Activated CD4-positive, alpha-beta T cell treated with anti-CD3 and anti-CD28 coated beads, Interleukin-2, amount 50 U/mL, for 16 hours (primary cell): ENCODE data around the gene SETD2.
"Not testable (repeated sequence)": the region's sequence is repeated elsewhere in the genome, so short reads cannot be mapped to it uniquely, and the experiment has no call there.

Source experiments
- DNase-seq: peaks from one replicate; pipeline ENCODE4 v3.0.0-alpha.2; 2020

The SETD2 gene

DNA sequence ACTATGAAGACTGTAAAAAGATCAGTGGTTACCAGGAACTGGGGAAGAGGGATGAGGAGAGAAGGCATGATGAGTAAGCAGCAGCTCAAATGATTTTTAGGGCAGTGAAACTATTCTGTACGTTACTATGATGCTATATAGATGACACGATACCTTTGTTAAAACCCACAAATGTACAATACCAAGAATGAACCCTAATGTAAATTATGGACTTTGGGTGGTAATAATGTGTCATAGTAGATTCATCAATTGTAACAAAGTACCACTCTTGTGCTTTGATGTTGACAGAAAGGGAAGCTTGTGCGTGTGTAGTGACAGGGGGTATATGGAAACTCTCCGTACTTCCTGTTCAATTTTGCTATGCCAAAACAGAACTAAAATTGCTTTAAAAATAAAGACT, 132.9 kb downstream of the SETD2 start:
- peak; percentile 18 for DNase-seq

DNA sequence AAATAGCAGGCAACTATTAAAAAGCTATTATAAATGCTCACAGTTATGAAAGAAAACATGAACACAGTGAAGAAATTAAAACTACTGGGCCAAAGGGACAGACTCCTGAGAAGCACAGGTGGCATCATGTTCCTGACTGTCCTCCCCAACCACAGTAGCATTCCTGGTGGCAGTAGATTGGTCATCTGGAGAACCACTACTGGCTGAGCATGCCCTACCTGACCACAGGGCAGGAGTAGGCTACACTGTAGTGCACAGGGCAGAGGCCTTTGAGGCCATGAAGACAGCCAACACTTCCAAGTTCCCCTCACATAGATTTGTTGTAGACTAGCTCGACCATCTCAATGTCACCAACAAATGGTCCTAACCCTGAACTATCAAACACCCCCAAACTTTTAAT, 135.2 kb downstream of the SETD2 start:
- no peak for DNase-seq

DNA sequence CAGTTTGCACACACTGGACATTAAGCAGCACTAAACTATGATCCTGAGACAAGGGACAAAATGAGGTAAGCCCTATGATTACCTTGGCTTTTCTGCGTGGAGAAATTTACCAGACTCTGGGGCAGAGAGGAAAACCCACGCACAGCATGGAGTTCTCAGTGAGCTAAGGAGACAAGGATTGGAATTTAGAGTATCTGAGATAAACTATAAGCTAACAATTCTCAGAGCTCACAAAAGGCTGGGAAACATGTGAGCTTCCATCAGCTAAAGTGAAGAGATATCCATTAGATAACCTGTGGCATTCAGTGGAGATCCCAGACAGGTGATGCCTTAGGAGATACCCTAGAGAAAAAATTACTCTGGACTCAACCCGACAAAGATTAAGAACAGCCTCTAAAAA, 135.8 kb downstream of the SETD2 start:
- DNase-seq = no peak

DNA sequence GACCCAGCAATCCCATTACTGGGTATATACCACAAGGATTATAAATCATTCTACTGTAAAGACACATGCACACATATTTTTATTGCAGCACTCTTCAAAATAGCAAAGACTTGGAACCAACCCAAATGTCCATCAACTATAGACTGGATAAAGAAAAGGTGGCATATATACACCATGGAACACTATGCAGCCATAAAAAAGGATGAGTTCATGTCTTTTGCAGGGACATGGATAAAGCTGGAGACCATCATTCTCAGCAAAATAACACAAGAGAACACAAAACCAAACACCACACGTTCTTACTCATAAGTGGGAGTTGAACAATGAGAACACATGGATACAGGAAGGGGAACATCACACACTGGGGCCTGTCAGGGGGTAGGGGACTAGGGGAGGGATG, 137.5 kb downstream of the SETD2 start:
- DNase-seq = not testable (repeated sequence)

DNA sequence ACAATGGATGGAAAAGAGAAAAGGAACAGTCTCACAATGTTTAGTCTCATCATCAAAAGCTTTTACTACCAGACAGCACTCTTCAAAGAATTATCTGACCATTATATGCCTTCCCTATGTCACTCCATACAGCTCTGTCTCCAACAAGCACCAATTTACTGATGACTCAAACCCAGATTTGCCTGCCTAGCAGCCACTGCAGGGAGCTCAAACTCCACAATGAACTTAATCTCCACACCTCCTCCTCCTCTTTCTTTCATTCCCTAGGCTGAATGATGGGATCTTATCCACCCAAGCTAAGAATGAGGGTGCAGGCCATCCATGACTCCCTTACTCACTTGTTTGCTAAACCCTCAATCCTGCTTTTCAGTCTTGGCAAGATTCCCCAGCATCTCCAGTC, 139.0 kb downstream of the SETD2 start:
- DNase-seq = peak; percentile 26

DNA sequence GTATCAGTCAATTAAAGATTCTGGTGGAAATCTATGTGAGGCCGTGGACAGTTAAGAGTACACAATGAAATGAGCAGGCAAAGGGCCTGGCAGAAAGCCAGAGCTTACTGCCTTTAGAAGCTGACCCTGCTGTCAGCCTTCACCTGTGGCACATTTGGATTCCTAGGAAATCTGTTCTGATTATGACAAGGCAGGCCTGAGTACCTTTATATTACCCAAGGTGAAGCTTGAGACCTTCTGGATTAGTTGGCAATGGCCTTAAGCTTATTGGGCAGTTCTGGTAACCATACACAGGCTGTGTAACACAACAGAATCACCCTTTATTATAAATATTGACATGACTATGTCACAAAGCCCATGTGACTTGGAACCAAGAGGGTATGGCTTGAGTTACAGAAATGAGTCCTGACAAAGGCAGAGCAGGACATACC, 141.3 kb downstream of the SETD2 start:
- DNase-seq = no peak

DNA sequence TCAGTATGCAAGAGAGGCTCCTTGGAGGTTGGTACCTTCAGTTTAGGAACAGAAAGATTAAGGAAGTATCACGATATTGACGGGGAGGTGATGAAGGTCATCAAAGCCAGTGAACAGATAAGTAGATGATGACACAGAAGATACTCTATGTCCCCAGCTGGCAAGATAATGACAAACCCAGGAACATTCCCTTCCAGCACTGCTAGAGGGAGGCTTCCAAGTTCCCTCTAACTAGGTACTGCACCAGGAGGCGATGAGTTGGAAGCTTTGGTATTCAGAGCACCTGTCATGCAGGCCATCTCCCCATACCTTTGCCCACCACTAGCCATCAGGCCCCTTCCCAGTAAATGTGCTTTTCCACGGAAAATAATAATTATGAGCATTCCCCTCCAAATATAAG, 143.6 kb downstream of the SETD2 start:
- no peak for DNase-seq

DNA sequence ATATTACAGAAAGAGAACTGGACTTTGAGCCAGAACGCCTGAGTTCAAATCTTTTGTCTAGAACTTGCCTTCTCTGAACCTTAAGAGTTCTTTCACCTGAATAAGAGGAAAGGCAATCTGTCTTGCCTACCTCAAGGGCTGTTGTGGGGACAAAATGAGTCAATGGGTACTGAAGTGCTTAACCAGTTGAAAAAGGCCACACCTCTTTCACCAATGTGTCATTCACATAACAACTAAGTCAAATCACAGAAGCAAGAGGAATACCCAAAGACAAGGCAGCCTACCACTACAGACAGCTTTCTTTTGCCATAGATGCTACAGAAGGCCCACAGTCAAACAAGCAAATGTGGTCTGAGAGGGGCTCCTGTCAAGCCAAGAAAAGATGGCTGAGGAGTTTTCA, 144.7 kb downstream of the SETD2 start:
- peak; percentile 89 for DNase-seq

DNA sequence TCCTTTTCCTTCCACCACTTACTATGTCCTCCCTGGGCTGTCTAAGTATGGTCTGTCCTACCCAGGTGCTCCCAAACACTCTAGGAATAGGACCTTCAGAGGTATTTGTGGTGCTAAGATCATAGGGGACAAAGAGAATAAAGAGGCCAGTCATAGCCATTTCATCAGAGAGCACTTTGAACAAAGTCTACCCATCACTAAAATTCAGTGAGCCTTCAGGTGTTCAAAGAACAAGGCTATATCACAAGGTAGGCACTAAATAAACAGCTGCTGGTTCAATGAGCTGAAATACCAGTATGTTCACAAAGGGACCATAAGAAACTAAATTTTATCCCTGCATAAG, 145.7 kb downstream of the SETD2 start:
- DNase-seq = no peak

DNA sequence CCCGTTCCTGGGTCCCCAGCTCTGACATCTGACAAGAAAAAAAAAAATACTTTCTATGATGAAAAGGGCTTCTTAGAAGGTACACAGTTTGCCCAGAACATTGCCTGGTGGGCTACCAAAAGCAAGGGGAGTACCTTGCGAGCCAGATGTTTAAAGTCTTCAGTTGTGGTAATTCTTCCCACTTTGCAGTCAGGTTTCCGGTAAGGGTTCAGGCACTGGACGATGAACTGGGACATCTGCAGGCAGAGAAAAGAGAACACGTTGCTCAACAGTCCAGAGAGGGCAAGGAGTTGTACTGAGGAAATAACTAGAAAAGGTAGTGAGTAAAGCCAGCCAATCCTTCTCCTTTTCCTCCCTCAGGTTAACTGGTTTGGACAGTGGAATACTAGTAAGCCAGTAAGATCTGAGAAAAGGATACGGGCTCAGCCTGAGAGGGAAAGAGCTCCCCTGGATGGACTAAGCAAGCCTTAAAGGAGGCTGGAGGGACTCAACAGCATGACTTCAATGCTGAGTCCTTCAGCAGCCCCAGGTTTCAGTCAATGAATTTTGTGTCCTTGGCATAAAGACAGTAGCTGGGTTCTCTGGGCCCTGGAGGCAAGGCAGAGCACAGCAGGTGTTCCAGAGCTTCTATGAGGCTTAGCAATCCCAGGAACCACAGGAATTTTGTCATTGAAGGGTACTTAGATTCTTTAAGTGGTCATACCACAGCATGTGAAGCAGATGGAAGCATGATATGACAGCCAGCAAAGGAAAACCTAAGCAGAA, 146.2 kb downstream of the SETD2 start:
- DNase-seq = no peak

DNA sequence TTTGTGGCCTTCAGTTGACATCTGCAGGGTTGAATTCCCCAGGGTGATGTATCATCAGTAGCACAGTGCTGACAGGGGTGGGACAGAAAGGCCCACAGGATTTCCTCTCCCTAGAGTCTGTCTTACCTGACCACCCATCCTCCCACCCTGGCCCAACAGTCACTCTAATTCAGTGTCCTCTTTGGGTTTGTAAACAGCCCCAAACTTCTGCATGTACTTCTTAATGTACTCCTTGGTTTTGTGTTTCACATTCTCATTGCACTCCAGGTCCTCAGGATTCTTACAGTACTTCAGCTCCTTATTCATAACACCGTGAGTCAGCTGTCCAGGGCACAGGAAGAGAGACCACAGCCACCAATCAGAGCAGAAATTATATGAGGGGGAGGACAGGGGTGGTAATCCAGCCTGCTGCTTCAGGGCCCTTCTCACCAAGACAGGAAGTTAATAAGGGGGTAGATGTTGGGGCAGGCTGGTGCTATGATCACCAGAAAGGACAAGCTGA, 146.9 kb downstream of the SETD2 start:
- peak; percentile 63 for DNase-seq

DNA sequence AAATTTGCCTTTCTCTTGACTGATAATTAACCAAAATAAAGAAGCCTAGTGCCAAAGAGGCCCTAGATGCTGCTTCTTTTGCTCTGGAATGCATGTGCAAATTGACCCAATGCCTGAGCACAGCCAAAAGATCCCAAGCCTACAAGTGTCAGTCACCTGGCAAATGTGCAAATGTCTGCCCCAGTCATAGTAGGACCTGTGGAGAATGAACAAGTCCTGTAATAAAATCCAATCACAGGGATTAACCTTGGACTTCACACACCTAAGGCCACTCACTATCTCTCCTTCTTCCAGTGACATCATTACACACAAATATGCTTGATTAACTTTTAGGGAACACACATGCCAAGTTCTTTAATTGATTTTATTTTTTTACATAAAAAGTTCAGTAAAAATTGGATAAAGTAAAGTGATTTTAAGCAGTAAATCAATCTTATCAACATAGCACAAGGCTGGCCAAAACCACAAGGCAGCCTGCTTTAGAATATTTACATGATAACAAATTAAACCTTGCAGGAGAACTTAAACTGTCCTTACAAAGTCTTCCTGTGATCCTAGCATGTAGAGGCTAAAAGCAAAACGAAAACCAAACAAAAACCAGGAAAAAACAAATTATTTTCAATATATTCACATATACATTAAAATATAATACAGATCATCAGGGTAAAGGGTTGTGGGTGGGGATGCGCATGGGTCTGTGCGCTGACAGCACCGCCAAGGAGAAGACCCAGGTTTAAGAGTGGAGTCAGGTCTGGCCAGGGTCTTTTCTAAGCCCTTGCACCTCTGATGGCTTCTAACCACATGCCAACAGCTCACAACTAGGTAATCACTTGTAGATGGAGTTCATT, 147.6 kb downstream of the SETD2 start:
- DNase-seq = no peak

DNA sequence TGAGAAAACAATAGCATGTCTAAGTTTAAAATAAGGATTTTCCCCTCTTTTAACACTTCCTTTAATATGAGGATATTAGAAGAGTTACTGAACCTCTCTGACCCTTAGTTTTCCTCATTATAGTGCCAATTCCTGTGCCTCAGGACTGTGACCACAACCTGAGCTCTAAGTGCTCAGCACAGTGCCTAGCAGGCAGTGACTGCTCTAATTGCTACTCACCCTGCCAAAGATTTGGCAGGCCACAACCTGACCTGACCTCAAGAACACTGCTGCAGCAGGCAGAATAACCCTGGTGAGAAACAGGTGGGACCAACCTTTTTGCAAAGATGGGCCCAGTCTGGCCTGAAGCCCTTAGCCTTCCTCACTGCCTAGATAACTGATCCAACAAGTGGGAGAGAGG, 148.8 kb downstream of the SETD2 start:
- no peak for DNase-seq

DNA sequence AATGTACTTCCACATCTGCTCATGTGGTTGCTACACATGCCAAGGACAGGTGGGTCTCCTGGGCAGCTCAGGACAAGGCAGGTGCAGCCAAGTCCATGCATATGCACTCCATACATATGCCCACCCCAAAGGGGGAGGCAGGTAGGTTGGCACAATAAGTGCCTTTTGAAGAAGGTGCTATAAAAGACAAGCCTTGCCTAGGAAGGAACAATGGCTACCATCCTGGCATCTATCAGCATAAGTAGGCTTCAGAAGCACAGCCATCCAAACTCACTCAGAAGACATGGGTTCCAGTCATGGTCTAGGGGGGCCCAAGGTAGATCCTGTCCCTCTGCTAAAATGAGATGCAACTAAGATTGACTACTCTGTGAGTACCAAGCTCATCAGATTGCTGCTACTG, 149.9 kb downstream of the SETD2 start:
- no peak for DNase-seq

DNA sequence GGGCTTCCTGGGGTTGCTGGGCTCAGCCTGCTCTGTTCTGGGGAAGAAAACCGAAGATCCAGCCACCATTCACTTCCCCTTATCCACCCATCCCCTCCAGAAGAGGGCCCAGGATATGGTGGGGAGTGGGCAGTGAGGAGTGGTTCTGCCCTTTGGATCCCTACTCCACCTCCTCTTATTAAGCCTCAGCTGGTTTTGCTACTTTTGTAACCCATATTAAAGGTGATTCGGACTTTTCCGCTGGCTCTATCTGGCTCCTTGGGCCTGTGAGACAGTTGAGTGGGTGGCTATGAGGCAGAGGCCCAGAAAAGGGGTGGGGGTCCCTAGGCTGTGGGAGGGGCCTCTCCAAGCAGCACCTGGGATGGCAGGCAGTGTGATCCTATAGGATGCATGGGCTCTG, 150.7 kb downstream of the SETD2 start:
- DNase-seq = no peak

DNA sequence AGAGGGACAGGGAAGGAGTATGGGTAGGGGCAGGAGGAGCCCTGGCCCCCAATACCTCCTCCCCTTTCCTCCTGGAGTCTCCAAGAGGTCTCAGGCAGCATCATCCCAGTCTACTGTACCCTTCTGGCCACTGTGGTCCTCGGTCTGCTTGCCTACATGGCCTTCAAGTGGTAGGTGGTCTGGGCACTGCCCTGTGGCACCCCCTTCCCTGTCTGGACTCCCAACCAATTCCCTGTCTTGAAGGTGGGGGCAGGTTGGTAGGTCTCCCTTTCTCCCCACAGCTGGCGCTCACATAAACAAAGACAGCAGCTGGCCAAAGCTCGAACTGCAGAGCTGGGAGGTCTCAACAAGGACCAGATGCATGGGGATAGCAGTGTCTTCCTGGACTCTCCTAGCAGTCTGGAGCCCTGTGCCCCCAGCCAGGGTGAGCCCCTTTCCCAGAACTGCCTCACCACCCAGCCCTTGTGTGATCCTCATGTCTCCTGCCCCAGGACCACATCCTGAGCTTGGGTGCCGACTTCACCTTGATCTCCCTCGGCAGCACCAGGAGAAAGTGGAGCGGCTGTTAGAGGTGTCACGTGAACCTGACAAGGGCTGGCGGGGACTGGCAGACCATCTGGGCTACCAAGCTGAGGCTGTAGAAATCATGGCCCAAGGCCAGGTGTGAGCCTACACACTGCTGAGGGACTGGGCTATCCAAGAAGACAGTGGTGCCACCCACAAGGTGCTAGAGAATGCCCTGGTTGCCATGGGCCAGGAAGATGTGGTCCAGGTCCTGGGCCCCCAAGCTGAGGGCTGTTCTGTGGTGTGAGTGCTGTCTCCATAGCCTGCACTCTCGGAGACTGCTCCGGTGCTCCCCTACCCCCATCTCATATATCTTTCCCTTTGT, 151.3 kb downstream of the SETD2 start:
- DNase-seq = no peak

DNA sequence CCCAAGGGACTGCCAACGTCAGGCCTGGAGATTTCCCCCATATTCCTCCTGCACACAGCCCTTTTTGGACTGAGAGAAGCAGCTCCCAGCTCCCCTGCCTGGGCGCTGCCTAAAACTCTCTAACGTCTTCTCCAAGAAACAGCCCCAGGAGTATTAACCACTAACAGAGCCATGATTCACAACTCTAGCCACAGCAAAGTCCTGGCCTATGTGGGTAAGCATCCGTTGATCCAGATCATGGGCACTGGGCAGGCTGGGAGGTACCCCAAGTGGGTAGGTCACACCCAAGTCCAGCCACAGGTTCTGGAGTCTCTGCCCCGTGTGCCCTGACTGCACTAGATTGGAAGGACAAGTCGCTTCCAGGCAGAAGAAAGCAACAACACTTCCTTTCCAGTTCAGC, 152.5 kb downstream of the SETD2 start:
- no peak for DNase-seq

DNA sequence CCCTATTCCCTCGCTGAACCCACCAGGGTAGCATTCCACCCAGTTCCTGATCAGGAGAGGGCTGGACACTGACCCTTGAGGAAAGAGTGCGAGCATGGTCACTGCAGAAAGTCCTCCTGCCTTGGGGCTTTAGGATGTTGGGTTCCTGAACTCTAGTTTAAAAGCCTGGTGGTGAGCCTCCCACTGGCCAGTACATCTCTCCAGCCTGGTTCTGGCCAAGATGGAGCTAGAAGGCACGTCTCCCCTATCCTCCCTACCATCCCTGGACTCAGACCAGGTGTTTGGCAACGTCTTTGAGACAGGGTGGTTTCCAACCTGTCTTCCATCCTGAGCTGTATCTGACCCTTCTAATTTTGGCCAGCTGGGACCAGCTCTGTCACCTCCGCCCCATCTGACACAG, 153.0 kb downstream of the SETD2 start:
- DNase-seq = no peak

DNA sequence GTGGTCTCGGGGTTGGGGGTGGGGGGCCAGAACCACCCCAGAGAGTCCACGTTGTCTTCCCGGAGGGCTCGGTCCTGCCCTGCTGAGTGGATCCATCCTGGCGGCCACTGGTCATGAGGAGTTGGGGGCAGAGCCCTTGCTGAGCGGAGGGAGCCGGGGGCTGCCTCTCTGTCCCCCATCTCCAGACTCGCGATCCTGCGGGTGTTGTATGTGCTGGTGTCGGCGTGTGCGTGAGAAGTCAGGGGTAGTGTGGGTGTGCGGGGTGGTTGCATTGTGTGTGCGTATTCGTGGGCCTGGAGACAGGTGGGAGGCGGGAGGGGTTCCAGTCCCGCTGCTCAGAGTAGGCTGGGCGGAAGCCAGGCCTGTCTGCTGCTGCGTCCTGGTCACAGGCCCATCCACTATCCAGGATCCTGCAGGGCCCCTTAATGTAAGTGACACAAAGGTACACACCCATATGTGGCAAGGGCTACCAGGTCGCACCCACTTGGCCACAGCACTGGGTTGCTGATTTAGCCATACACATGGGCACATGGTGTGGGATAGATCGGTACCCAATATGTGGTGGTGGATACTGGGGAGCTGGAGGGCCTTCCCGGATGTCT, 153.7 kb downstream of the SETD2 start:
- DNase-seq = no peak

DNA sequence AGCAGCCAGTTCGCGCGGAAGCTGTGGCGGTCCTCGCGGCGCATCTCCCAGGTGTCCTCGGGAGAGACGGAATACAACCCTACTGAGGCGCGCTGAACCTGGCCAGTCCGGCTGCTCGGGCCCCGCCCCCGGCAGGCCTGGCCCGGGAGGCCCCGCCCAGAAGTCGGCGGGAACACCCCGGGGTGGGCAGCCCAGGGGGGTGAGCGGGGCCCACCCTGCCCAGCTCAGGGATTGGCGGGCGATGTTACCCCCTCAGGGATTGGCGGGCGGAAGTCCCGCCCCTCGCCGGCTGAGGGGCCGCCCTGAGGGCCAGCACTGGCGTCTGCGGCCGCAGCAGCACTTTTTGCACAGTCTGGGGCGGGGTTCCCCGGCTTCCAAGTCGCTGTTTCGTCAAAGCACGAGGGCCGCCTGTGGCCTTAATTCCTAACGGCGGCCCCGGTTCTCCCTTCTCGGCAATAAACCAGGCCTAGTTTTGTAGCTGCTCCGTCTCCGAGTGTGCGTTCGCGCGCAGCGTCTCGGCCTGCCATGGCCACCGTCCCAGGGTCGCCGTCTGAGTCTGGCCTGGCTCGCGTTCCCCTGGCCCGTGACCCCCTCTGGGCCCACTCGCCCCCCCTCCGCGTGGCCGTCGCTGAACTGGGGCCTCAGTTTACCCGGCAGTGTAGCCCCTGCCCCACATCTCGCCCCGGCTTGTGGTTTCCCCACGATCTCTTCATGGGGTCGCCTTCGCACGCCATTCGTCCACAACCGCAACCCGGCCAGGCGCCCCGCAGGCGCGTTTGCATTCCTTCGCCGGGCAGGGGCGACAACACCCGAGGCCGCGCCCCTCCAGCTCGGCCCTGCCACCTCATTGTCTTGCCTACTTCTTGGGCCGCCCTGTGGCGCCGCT, 154.4 kb downstream of the SETD2 start:
- peak; percentile 66 for DNase-seq

DNA sequence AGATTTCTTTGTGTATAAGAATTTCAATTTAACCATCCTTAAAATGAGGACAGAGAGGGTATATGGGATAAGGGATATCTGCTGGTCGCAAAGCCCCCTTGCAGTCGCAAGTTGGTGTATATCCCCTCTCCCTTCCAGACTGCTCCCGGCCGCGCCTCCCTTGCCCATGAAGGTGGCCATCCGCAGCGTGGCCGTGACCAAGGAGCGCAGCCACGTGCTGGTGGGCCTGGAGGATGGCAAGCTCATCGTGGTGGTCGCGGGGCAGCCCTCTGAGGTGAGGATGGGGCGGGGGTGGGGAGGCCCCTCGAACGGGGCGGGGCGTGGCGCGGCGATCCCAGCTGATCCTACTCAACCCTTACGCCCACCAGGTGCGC, 155.1 kb downstream of the SETD2 start:
- no peak for DNase-seq
